PC-9 (cell line): ENCODE results near the gene TNFSF13B.

Source experiments
- EZH2 ChIP-seq: fragments of 200-600 bp; sonication (generic); IDR thresholded peaks from 2 replicates; pipeline ENCODE4 v1.8.0; 2017; ENCODE audit warnings: antibody characterized with exemption, low read depth
- TF ChIP-seq, protein P1 (sequence below): fragments of 200-600 bp; sonication (generic); conservative IDR thresholded peaks from 2 replicates; pipeline ENCODE4 v1.6.1; 2017; ENCODE audit warnings: mixed run types, antibody characterized with exemption, mild to moderate bottlenecking, moderate library complexity

DNA sequence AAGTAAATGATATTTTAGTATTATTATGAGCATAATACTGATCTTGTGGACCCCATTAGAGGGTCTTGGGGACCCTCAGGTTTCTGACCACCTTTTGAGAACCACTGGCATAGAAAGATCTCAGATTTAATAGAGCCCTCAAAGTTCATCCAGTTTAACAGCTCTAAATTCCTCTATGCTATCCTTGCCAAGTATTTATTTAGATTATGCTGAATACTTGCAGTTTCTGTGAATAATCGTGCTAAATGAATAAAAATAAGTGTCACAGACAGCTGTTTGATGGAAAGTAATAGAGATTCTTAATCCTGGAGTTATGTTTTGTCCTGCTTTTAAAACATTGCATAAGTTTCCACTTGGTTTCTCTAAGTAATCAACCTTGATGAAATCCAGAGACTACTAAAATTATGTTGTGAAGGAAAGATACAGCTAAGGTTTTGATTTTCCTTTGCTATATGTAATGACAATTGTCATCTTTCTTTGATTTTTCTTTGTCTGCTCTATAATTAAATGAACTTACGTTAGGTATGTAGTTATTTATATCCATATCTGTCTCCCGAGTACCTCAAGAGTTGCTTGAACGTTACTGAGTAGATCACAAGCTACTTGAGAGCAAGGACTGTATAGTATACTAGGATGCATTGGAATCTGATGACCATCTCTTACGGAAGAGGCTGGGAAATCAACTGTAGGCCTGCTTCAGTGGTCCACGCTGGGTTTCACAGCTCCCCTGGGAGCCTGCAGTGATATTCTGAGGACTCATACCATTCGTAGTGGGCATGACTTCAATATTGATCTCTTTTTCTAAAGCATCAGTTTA lies 45.6 kb upstream of the TNFSF13B start:
- TF ChIP-seq EZH2 = no peak
- TF ChIP-seq, protein P1, sequence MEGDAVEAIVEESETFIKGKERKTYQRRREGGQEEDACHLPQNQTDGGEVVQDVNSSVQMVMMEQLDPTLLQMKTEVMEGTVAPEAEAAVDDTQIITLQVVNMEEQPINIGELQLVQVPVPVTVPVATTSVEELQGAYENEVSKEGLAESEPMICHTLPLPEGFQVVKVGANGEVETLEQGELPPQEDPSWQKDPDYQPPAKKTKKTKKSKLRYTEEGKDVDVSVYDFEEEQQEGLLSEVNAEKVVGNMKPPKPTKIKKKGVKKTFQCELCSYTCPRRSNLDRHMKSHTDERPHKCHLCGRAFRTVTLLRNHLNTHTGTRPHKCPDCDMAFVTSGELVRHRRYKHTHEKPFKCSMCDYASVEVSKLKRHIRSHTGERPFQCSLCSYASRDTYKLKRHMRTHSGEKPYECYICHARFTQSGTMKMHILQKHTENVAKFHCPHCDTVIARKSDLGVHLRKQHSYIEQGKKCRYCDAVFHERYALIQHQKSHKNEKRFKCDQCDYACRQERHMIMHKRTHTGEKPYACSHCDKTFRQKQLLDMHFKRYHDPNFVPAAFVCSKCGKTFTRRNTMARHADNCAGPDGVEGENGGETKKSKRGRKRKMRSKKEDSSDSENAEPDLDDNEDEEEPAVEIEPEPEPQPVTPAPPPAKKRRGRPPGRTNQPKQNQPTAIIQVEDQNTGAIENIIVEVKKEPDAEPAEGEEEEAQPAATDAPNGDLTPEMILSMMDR = no peak
